Mesendoderm (in vitro differentiated cells): ENCODE data around the gene PCDH19.
A peak's percentile ranks its signal among the peaks of the same experiment; 100 is the strongest.

Experiments
- DNase-seq: peaks from one replicate; pipeline ENCODE4 v3.0.0; 2013
- H2AK5ac ChIP-seq: 2 replicates; pipeline ENCODE4 v1.6.1; 2013; ENCODE audit warnings: low read length, inconsistent platforms
- H2BK120ac ChIP-seq: 2 replicates; pipeline ENCODE4 v1.6.1; 2013; ENCODE audit warnings: low read depth, mild to moderate bottlenecking, low read length, moderate library complexity, mixed read lengths
- H2BK15ac ChIP-seq: replicated peaks from 2 replicates; pipeline ENCODE4 v1.6.1; 2013; ENCODE audit warnings: low read depth, mild to moderate bottlenecking, moderate library complexity
- H2BK5ac ChIP-seq: 2 replicates; pipeline ENCODE4 v1.6.1; 2013; ENCODE audit warnings: low read length, inconsistent platforms
- H3K18ac ChIP-seq: 2 replicates; pipeline ENCODE4 v1.6.1; 2013; ENCODE audit warnings: mild to moderate bottlenecking, low read length, mixed read lengths
- H3K23ac ChIP-seq: one replicate; pipeline ENCODE4 v1.6.1; 2013; ENCODE audit warnings: low read length
- H3K27ac ChIP-seq: 2 replicates; pipeline ENCODE4 v1.5.1; 2013; ENCODE audit warnings: low read depth, mild to moderate bottlenecking, inconsistent platforms, low read length, moderate library complexity
- H3K27me3 ChIP-seq: 2 replicates; pipeline ENCODE4 v1.6.1; 2013; ENCODE audit warnings: low read length, control low read depth, mild to moderate bottlenecking, inconsistent platforms; ENCODE audit not compliant: insufficient read depth, poor library complexity
- H3K36me3 ChIP-seq: 2 replicates; pipeline ENCODE4 v1.6.1; 2013; ENCODE audit warnings: low read length, inconsistent platforms; ENCODE audit not compliant: control insufficient read depth, insufficient read depth
- H3K4ac ChIP-seq: one replicate; pipeline ENCODE4 v1.6.1; 2013; ENCODE audit warnings: low read depth, mild to moderate bottlenecking, low read length, moderate library complexity
- H3K4me1 ChIP-seq: 2 replicates; pipeline ENCODE4 v1.6.1; 2013; ENCODE audit warnings: low read depth, low read length, inconsistent platforms; ENCODE audit not compliant: control insufficient read depth
- H3K4me2 ChIP-seq: 2 replicates; pipeline ENCODE4 v1.6.1; 2013; ENCODE audit warnings: low read length
- H3K4me3 ChIP-seq: 2 replicates; pipeline ENCODE4 v1.5.1; 2013; ENCODE audit warnings: mild to moderate bottlenecking, low read length
- H3K56ac ChIP-seq: one replicate; pipeline ENCODE4 v1.6.1; 2013; ENCODE audit warnings: low read length
- H3K79me1 ChIP-seq: 2 replicates; pipeline ENCODE4 v1.6.1; 2013; ENCODE audit warnings: low read length, inconsistent platforms
- H3K79me2 ChIP-seq: 2 replicates; pipeline ENCODE4 v1.6.1; 2013; ENCODE audit warnings: mild to moderate bottlenecking, low read length; ENCODE audit not compliant: control insufficient read depth, insufficient read depth
- H3K9ac ChIP-seq: 2 replicates; pipeline ENCODE4 v1.6.1; 2013; ENCODE audit warnings: low read length, inconsistent platforms
- H4K5ac ChIP-seq: one replicate; pipeline ENCODE4 v1.6.1; 2013; ENCODE audit warnings: low read length
- H4K8ac ChIP-seq: one replicate; pipeline ENCODE4 v1.6.1; 2013; ENCODE audit warnings: low read depth, mild to moderate bottlenecking, control low read depth, low read length, moderate library complexity
- WGBS: extraction: QIAGEN DNeasy Blood & Tissue Kit; methylation state at CpG from one replicate; pipeline ENCODE4 v1.1.7; 2013; ENCODE audit warnings: low lambda C conversion rate, missing lambda C conversion rate; ENCODE audit not compliant: insufficient coverage; ENCODE audit errors: extremely low coverage; 5-methylcytosine and 5-hydroxymethylcytosine counted together

The PCDH19 gene

GRCh38 chrX:100413229-100413628 lies 3.2 kb upstream of the PCDH19 start:
- Histone ChIP-seq H3K18ac (no peak overlapping the region), H2BK15ac (no peak overlapping the region), H3K4me1 (no peaks in the 10 kb centered on the region), H3K4me3 (no peak overlapping the region), H3K4ac (no peak overlapping the region), H2BK120ac (no peak overlapping the region), H4K8ac (no peak overlapping the region), H3K79me1 (no peaks in the 10 kb centered on the region), H3K27me3 (peaks cover 21% of the 10 kb centered on the region), H3K9ac (no peak overlapping the region), H3K36me3 (no peaks in the 10 kb centered on the region), H3K27ac (no peak overlapping the region), H3K79me2 (no peaks in the 10 kb centered on the region), H3K56ac (no peak overlapping the region), H3K23ac (no peak overlapping the region), H4K5ac (no peak overlapping the region), H3K4me2 (no peak overlapping the region), H2BK5ac (no peak overlapping the region), H2AK5ac (no peak overlapping the region)
- no CpG with 5 or more reads among the region's 5 CpGs for WGBS
- peak; percentile 67 for DNase-seq

- H4K5ac ChIP-seq: no peak overlapping the region
- H3K9ac ChIP-seq: no peak overlapping the region
- H3K56ac ChIP-seq: no peak overlapping the region
- no peak overlapping the region for H3K4me2 ChIP-seq
- H3K18ac ChIP-seq: no peak overlapping the region
- H3K27ac ChIP-seq: no peak overlapping the region
- no peak for DNase-seq
- H3K4ac ChIP-seq: no peak overlapping the region
- H3K4me3 ChIP-seq: no peak overlapping the region
- H3K36me3 ChIP-seq: no peaks in the 10 kb centered on the region
- H3K23ac ChIP-seq: no peak overlapping the region
- no peak overlapping the region for H2BK15ac ChIP-seq
- WGBS: no CpG with 5 or more reads among the region's 36 CpGs
- no peaks in the 10 kb centered on the region for H3K79me2 ChIP-seq
- no peak overlapping the region for H2BK5ac ChIP-seq
- no peak overlapping the region for H4K8ac ChIP-seq
- no peaks in the 10 kb centered on the region for H3K4me1 ChIP-seq
- no peak overlapping the region for H2AK5ac ChIP-seq
- H2BK120ac ChIP-seq: no peak overlapping the region
- peaks cover 31% of the 10 kb centered on the region for H3K27me3 ChIP-seq
- no peaks in the 10 kb centered on the region for H3K79me1 ChIP-seq
Measured at GRCh38 chrX:100411802-100412715, 2.0 kb upstream of the PCDH19 start.

GRCh38 chrX:100410901-100411801 lies 1.1 kb upstream of the PCDH19 start:
- no peak overlapping the region for H4K8ac ChIP-seq
- no peak overlapping the region for H3K4me3 ChIP-seq
- H4K5ac ChIP-seq: no peak overlapping the region
- no CpG with 5 or more reads among the region's 53 CpGs for WGBS
- no peak overlapping the region for H3K18ac ChIP-seq
- no peaks in the 10 kb centered on the region for H3K79me1 ChIP-seq
- H2AK5ac ChIP-seq: no peak overlapping the region
- peak overlapping the region; percentile 7 for H3K56ac ChIP-seq
- no peak overlapping the region for H3K4me2 ChIP-seq
- H3K4me1 ChIP-seq: no peaks in the 10 kb centered on the region
- no peak overlapping the region for H2BK120ac ChIP-seq
- H2BK5ac ChIP-seq: no peak overlapping the region
- peaks cover 39% of the 10 kb centered on the region for H3K27me3 ChIP-seq
- DNase-seq: no peak
- H3K27ac ChIP-seq: no peak overlapping the region
- no peak overlapping the region for H3K23ac ChIP-seq
- H2BK15ac ChIP-seq: no peak overlapping the region
- no peak overlapping the region for H3K4ac ChIP-seq
- H3K9ac ChIP-seq: no peak overlapping the region
- no peaks in the 10 kb centered on the region for H3K36me3 ChIP-seq
- H3K79me2 ChIP-seq: no peaks in the 10 kb centered on the region

- Histone ChIP-seq H3K18ac (no peak overlapping the region), H3K4me3 (no peak overlapping the region), H3K79me1 (no peaks in the 10 kb centered on the region), H4K8ac (no peak overlapping the region), H3K27me3 (peaks cover 54% of the 10 kb centered on the region), H3K23ac (no peak overlapping the region), H3K36me3 (no peaks in the 10 kb centered on the region), H2AK5ac (no peak overlapping the region), H3K4me1 (no peaks in the 10 kb centered on the region), H4K5ac (no peak overlapping the region), H3K4ac (no peak overlapping the region), H2BK5ac (no peak overlapping the region), H2BK15ac (no peak overlapping the region), H3K27ac (no peak overlapping the region), H3K9ac (no peak overlapping the region), H3K56ac (no peak overlapping the region), H3K79me2 (no peaks in the 10 kb centered on the region), H2BK120ac (no peak overlapping the region), H3K4me2 (peak overlapping the region; percentile 15)
- no peak for DNase-seq
- no CpG with 5 or more reads among the region's 87 CpGs for WGBS
Measured at GRCh38 chrX:100408713-100409609, 1.1 kb downstream of the PCDH19 start.
